GM12878 (cell line): ENCODE results near the gene TSPAN19. TPM values are rescaled to one million over a fixed set of nuclear protein-coding genes. Genes with fewer than 3 reads are reported as not detected.

Source experiments
- ATAC-seq: fragments of 200-7000 bp; cut with Tn5 transposase; 3 replicates; pipeline ENCODE4 v1.9.1; 2020; ENCODE audit warnings: mild to moderate bottlenecking, moderate library complexity
- BruUV-seq: library from RNA; stranded (reverse); fragments of 400-500 nt; replicated peaks from 2 replicates; lab custom pipeline; 2021; lab: Mats Ljungman, UMichigan
- CTCF ChIA-PET: fragments of 300-600 bp; sonication (Branson Sonifier 250); formaldehyde crosslinking; extraction: SDS; loops from one replicate; lab custom pipeline; 2021; ENCODE audit warnings: inconsistent platforms; lab: Yijun Ruan, JAX
- POLR2A ChIA-PET: fragments of 350-600 bp; formaldehyde crosslinking; extraction: SDS; loops from one replicate; lab custom pipeline; 2021; ENCODE audit warnings: inconsistent platforms; lab: Charles Lee
- RAD21 ChIA-PET: fragments of 300-600 bp; sonication (Branson Sonifier 250); formaldehyde crosslinking; loops from one replicate; lab custom pipeline; 2023; ENCODE audit warnings: antibody characterized with exemption; ENCODE audit not compliant: unreplicated experiment; lab: Charles Lee
- SMC1A ChIA-PET: fragments of 300-600 bp; sonication (Branson Sonifier 250); formaldehyde crosslinking; loops from one replicate; lab custom pipeline; 2023; ENCODE audit not compliant: unreplicated experiment, uncharacterized antibody; lab: Charles Lee
- DNase-seq: peaks from one replicate; pipeline ENCODE4 v3.0.0-alpha.2; 2011; ENCODE audit warnings: low read depth, low spot score
- FAIRE-seq: peaks from 3 replicates; lab custom pipeline; 2011; peaks lifted over from hg19 to GRCh38; lab: Jason Lieb, UNC
- H2AFZ ChIP-seq: 2 replicates; pipeline ENCODE4 v1.6.0; 2011; ENCODE audit warnings: low read depth, low read length, control low read depth; ENCODE audit not compliant: control insufficient read depth
- H3K27ac ChIP-seq: 2 replicates; pipeline ENCODE4 v1.5.1; 2011; ENCODE audit warnings: control low read depth; ENCODE audit not compliant: control insufficient read depth, insufficient read depth
- H3K27me3 ChIP-seq, 2 experiments: replicated peaks in 1 of 2; 2 replicates each; pipeline versions ENCODE4 v1.6.0 to v1.6.1; 2011; ENCODE audit warnings: low read length in 1 of 2; ENCODE audit not compliant: control insufficient read depth in 2 of 2, insufficient read depth in 2 of 2
- H3K36me3 ChIP-seq, 2 experiments: 2 replicates each; pipeline ENCODE4 v1.5.1; 2011; ENCODE audit warnings: low read length in 1 of 2; ENCODE audit not compliant: control insufficient read depth in 2 of 2, insufficient read depth in 2 of 2
- H3K4me1 ChIP-seq: 2 replicates; pipeline ENCODE4 v1.6.1; 2011; ENCODE audit warnings: mild to moderate bottlenecking, low read length, moderate library complexity, mixed read lengths; ENCODE audit not compliant: control insufficient read depth, insufficient read depth
- H3K4me2 ChIP-seq: 2 replicates; pipeline ENCODE4 v1.6.0; 2011; ENCODE audit warnings: control low read depth; ENCODE audit not compliant: control insufficient read depth, insufficient read depth
- H3K4me3 ChIP-seq: fragments of 200-600 bp; sonication (generic); 2 replicates; pipeline ENCODE4 v1.5.1; 2016
- H3K79me2 ChIP-seq: 2 replicates; pipeline ENCODE4 v1.6.0; 2011; ENCODE audit warnings: low read length; ENCODE audit not compliant: control insufficient read depth, insufficient read depth
- H3K9ac ChIP-seq: 2 replicates; pipeline ENCODE4 v1.8.0; 2011; ENCODE audit warnings: low read length, control low read depth, mixed read lengths; ENCODE audit not compliant: control insufficient read depth, insufficient read depth
- H3K9me3 ChIP-seq: replicated peaks from 3 replicates; pipeline ENCODE4 v1.5.1; 2011; ENCODE audit warnings: mild to moderate bottlenecking, low read length; ENCODE audit not compliant: control insufficient read depth, insufficient read depth
- H4K20me1 ChIP-seq: 2 replicates; pipeline ENCODE4 v1.6.0; 2011; ENCODE audit not compliant: control insufficient read depth, insufficient read depth
- EGR1 ChIP-seq, 2 experiments: IDR thresholded peaks; 1 replicate in 1 of 2; 2 replicates in 1 of 2; pipeline ENCODE4 v1.6.1; 2011 to 2012; ENCODE audit warnings: low read depth in 2 of 2, low read length in 2 of 2, borderline replicate concordance in 1 of 2, mild to moderate bottlenecking in 1 of 2, moderate library complexity in 1 of 2
- FOS ChIP-seq: IDR thresholded peaks from 3 replicates; pipeline ENCODE4 v1.6.1; 2011; ENCODE audit warnings: borderline replicate concordance; ENCODE audit not compliant: insufficient read length; ENCODE audit errors: extremely low read depth
- NFXL1 ChIP-seq: fragments of 450-650 bp; IDR thresholded peaks from 2 replicates; pipeline ENCODE4 v1.6.1; 2017; ENCODE audit warnings: antibody characterized with exemption, mild to moderate bottlenecking, borderline replicate concordance
- NKRF ChIP-seq: fragments of 450-650 bp; conservative IDR thresholded peaks from 2 replicates; pipeline ENCODE4 v1.6.1; 2017; ENCODE audit warnings: mild to moderate bottlenecking, moderate library complexity
- POLR2AphosphoS5 ChIP-seq: IDR thresholded peaks from 2 replicates; pipeline ENCODE4 v1.6.1; 2011; ENCODE audit warnings: mild to moderate bottlenecking, low read length, inconsistent platforms
- RAD51 ChIP-seq: fragments of 450-650 bp; IDR thresholded peaks from 2 replicates; pipeline ENCODE4 v1.6.1; 2016; ENCODE audit warnings: moderate library complexity, mild to moderate bottlenecking, inconsistent platforms
- RELA ChIP-seq: fragments of 450-650 bp; IDR thresholded peaks from 2 replicates; pipeline ENCODE4 v1.8.0; 2014; ENCODE audit warnings: borderline replicate concordance; ENCODE audit not compliant: partially characterized antibody
- SMAD5 ChIP-seq: IDR thresholded peaks from 2 replicates; pipeline ENCODE4 v1.6.1; 2016; ENCODE audit warnings: antibody characterized with exemption, low read depth
- SMC3 ChIP-seq: IDR thresholded peaks from 2 replicates; pipeline ENCODE4 v1.6.1; 2011; ENCODE audit warnings: low read length, improper control_type of control experiment, borderline replicate concordance
- SREBF1 ChIP-seq: IDR thresholded peaks from 2 replicates; pipeline ENCODE4 v1.6.1; 2012; ENCODE audit warnings: mild to moderate bottlenecking, low read length
- YBX1 ChIP-seq: fragments of 450-650 bp; IDR thresholded peaks from 2 replicates; pipeline ENCODE4 v1.6.1; 2016; ENCODE audit warnings: antibody characterized with exemption
- YY1 ChIP-seq: IDR thresholded peaks from 2 replicates; pipeline ENCODE4 v1.6.1; 2011; ENCODE audit warnings: low read depth, mild to moderate bottlenecking, low read length
- WGBS: methylation state at CpG from one replicate; pipeline ENCODE4 v1.1.6; 2016; ENCODE audit warnings: low lambda C conversion rate; ENCODE audit not compliant: insufficient replicate concordance, insufficient coverage; ENCODE audit errors: missing lambda C conversion rate; 5-methylcytosine and 5-hydroxymethylcytosine counted together
- in situ Hi-C: fragments of 300-500 bp; cut with MboI; formaldehyde crosslinking; loops from 9 replicates; pipeline ENCODE4 v1.14.3; 2018; ENCODE audit warnings: mixed read lengths
- intact Hi-C: fragments of 100-400 bp; cut with micrococcal nuclease; formaldehyde crosslinking; loops from one replicate; pipeline ENCODE4 v1.14.2; 2022; ENCODE audit not compliant: unreplicated experiment
- polyA plus RNA-seq, 11 experiments: library from polyadenylated mRNA; depleted of rRNA in 4 of 11; unstranded in 6 of 11; stranded (reverse) in 5 of 11; fragments of >200 nt; fragmentation: Nextera tagmentation in 4 of 11; fragmentation: Illumina TruSeq in 1 of 11; extraction: Ambion mirVana in 4 of 11; extraction: Trizol in 1 of 11; gene quantifications; 1 replicate in 1 of 11; 2 replicates in 10 of 11; pipeline versions ENCODE4 v1.2.1 to v1.2.3, GENCODE V29; 2011 to 2016; ENCODE audit warnings: inconsistent platforms in 2 of 11, missing spikeins in 2 of 11, low read depth in 1 of 11
- total RNA-seq, 4 experiments: library from RNA; depleted of rRNA in 3 of 4; stranded (reverse); fragments of >200 nt in 3 of 4; fragmentation: Illumina TruSeq in 1 of 4; extraction: Trizol in 1 of 4; gene quantifications; 2 replicates each; pipeline versions ENCODE4 v1.2.1 to v1.2.3, GENCODE V29; 2013 to 2021
- TF ChIP-seq, protein P1 (sequence below): IDR thresholded peaks from 2 replicates; pipeline ENCODE4 v1.6.1; 2012; ENCODE audit warnings: low read length, inconsistent platforms
- TF ChIP-seq, protein P2 (sequence below), 3 experiments: IDR thresholded peaks in 2 of 3; conservative IDR thresholded peaks in 1 of 3; 2 replicates each; pipeline ENCODE4 v1.5.1; 2011; ENCODE audit warnings: low read depth in 3 of 3, low read length in 3 of 3, mild to moderate bottlenecking in 3 of 3, control low read depth in 2 of 3, moderate library complexity in 2 of 3, inconsistent platforms in 1 of 3, mixed read lengths in 1 of 3; ENCODE audit not compliant: control insufficient read depth in 2 of 3, insufficient read depth in 1 of 3; ENCODE audit errors: extremely low read depth in 1 of 3

TSPAN19 gene
- total and polyA plus RNA-seq, 10 of the 15 experiments (the other 5 are each of a cell fraction or from before 2014, with no cell fraction given): not detected

GRCh38 chr12:84995641-84996040 lies 40.4 kb downstream of the TSPAN19 start:
- ChIA-PET CTCF (interaction anchor here (0.7 to 1.0 kb wide), 2 partner anchors 96 to 121 kb away, joined by 3 to 4 read pairs; no protein-coding TSS in a partner anchor), SMC1A (interaction anchor here (0.7 kb wide), 1 partner anchor 9 kb away, joined by 3 read pairs; no protein-coding TSS in a partner anchor)
- TF ChIP-seq RELA (no peak), YY1 (no peak), NFXL1 (no peak), SMAD5 (no peak), POLR2AphosphoS5 (no peak), NKRF (no peak), SREBF1 (no peak), EGR1 (IDR thresholded peaks at IDR 0.05; ENCODE audit: borderline replicate concordance in 1 of 2, low read depth in 2 of 2, low read length in 2 of 2) (no peak), RAD51 (no peak), SMC3 (no peak), YBX1 (no peak), FOS (no peak)
- TF ChIP-seq, protein P1, sequence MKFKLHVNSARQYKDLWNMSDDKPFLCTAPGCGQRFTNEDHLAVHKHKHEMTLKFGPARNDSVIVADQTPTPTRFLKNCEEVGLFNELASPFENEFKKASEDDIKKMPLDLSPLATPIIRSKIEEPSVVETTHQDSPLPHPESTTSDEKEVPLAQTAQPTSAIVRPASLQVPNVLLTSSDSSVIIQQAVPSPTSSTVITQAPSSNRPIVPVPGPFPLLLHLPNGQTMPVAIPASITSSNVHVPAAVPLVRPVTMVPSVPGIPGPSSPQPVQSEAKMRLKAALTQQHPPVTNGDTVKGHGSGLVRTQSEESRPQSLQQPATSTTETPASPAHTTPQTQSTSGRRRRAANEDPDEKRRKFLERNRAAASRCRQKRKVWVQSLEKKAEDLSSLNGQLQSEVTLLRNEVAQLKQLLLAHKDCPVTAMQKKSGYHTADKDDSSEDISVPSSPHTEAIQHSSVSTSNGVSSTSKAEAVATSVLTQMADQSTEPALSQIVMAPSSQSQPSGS: no peak
- TF ChIP-seq, protein P2, sequence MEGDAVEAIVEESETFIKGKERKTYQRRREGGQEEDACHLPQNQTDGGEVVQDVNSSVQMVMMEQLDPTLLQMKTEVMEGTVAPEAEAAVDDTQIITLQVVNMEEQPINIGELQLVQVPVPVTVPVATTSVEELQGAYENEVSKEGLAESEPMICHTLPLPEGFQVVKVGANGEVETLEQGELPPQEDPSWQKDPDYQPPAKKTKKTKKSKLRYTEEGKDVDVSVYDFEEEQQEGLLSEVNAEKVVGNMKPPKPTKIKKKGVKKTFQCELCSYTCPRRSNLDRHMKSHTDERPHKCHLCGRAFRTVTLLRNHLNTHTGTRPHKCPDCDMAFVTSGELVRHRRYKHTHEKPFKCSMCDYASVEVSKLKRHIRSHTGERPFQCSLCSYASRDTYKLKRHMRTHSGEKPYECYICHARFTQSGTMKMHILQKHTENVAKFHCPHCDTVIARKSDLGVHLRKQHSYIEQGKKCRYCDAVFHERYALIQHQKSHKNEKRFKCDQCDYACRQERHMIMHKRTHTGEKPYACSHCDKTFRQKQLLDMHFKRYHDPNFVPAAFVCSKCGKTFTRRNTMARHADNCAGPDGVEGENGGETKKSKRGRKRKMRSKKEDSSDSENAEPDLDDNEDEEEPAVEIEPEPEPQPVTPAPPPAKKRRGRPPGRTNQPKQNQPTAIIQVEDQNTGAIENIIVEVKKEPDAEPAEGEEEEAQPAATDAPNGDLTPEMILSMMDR (IDR thresholded peaks at IDR 0.05 in 2 of 3, conservative IDR thresholded peaks at IDR 0.05 in 1 of 3; ENCODE audit: control insufficient read depth in 2 of 3, extremely low read depth in 1 of 3, insufficient read depth in 1 of 3, low read depth in 3 of 3, low read length in 3 of 3): no peak

More at GRCh38 chr12:84995641-84996040, 40.4 kb downstream of the TSPAN19 start:
- H3K27ac ChIP-seq: no peak overlapping the region
- POLR2A ChIA-PET: no interaction called here
- no TSS peak for BruUV-seq
- H3K4me1 ChIP-seq: no peaks in the 10 kb centered on the region
- H3K79me2 ChIP-seq: no peaks in the 10 kb centered on the region
- no peak overlapping the region for H2AFZ ChIP-seq
- ATAC-seq (no peak), FAIRE-seq (no peak), DNase-seq (no peak)
- no peak overlapping the region for H3K9ac ChIP-seq
- intact Hi-C loops (no loop called here), in situ Hi-C loops (no loop called here)
- H3K4me2 ChIP-seq: no peak overlapping the region
- 11% methylated on average over 2 of the region's 2 CpGs for WGBS
- no peaks in the 10 kb centered on the region for H3K9me3 ChIP-seq
- RAD21 ChIA-PET: no interaction called here
- H3K36me3 ChIP-seq: no peaks in the 10 kb centered on the region
- no peaks in the 10 kb centered on the region for H4K20me1 ChIP-seq
- H3K4me3 ChIP-seq: no peak overlapping the region
- no peaks in the 10 kb centered on the region for H3K27me3 ChIP-seq
